H9 (cell line): Measurements from ENCODE around the gene TMEM127. TPM values are rescaled to one million over a fixed set of nuclear protein-coding genes. Genes with fewer than 3 reads are reported as not detected.

Experiments used
- DNase-seq: peaks from one replicate; pipeline ENCODE4 v3.0.0-alpha.2; 2017
- H2AFZ ChIP-seq: one replicate; pipeline ENCODE4 v1.6.1; 2013; ENCODE audit warnings: mild to moderate bottlenecking, low read length, control low read depth, moderate library complexity
- H2AK5ac ChIP-seq: 2 replicates; pipeline ENCODE4 v1.6.1; 2013; ENCODE audit warnings: low read length, control low read depth, mixed read lengths; ENCODE audit not compliant: insufficient read length
- H2BK120ac ChIP-seq: one replicate; pipeline ENCODE4 v1.6.1; 2013; ENCODE audit warnings: low read depth, mild to moderate bottlenecking, low read length, control low read depth, inconsistent platforms; ENCODE audit not compliant: poor library complexity, severe bottlenecking
- H2BK12ac ChIP-seq: 2 replicates; pipeline ENCODE4 v1.6.1; 2013; ENCODE audit warnings: low read length, control low read depth, mixed read lengths, low read depth; ENCODE audit not compliant: insufficient read length
- H2BK15ac ChIP-seq: 2 replicates; pipeline ENCODE4 v1.6.1; 2013; ENCODE audit warnings: low read depth, low read length, control low read depth
- H2BK20ac ChIP-seq: one replicate; pipeline ENCODE4 v1.6.1; 2013; ENCODE audit warnings: low read depth, mild to moderate bottlenecking, low read length, control low read depth, inconsistent platforms; ENCODE audit not compliant: poor library complexity, severe bottlenecking
- H2BK5ac ChIP-seq: 2 replicates; pipeline ENCODE4 v1.6.1; 2013; ENCODE audit warnings: low read length, control low read depth, mixed read lengths; ENCODE audit not compliant: insufficient read length
- H3K14ac ChIP-seq: 2 replicates; pipeline ENCODE4 v1.6.1; 2013; ENCODE audit warnings: low read length, control low read depth; ENCODE audit not compliant: insufficient read depth
- H3K18ac ChIP-seq: 2 replicates; pipeline ENCODE4 v1.6.1; 2013; ENCODE audit warnings: low read depth, mild to moderate bottlenecking, mixed read lengths, low read length, control low read depth; ENCODE audit not compliant: insufficient read length
- H3K23ac ChIP-seq: 2 replicates; pipeline ENCODE4 v1.6.1; 2013; ENCODE audit warnings: low read length, control low read depth, mixed read lengths, low read depth; ENCODE audit not compliant: insufficient read length
- H3K23me2 ChIP-seq: 2 replicates; pipeline ENCODE4 v1.6.1; 2013; ENCODE audit warnings: low read depth, mild to moderate bottlenecking, mixed read lengths, low read length, control low read depth; ENCODE audit not compliant: insufficient read length, poor library complexity, severe bottlenecking
- H3K27ac ChIP-seq: 2 replicates; pipeline ENCODE4 v1.5.1; 2013; ENCODE audit warnings: low read length, control low read depth, mixed read lengths, low read depth; ENCODE audit not compliant: insufficient read length
- H3K27me3 ChIP-seq: 2 replicates; pipeline ENCODE4 v1.6.1; 2013; ENCODE audit warnings: low read length, control low read depth, inconsistent platforms; ENCODE audit not compliant: insufficient read depth
- H3K4ac ChIP-seq: 2 replicates; pipeline ENCODE4 v1.6.1; 2013; ENCODE audit warnings: low read depth, mild to moderate bottlenecking, control low read depth, inconsistent platforms, low read length, moderate library complexity
- H3K4me1 ChIP-seq: 2 replicates; pipeline ENCODE4 v1.6.1; 2013; ENCODE audit warnings: low read length, control low read depth, inconsistent platforms; ENCODE audit not compliant: insufficient read depth
- H3K4me2 ChIP-seq: 2 replicates; pipeline ENCODE4 v1.6.1; 2013; ENCODE audit warnings: low read length, control low read depth, mixed read lengths; ENCODE audit not compliant: insufficient read length, insufficient read depth
- H3K56ac ChIP-seq: 2 replicates; pipeline ENCODE4 v1.6.1; 2013; ENCODE audit warnings: low read depth, mild to moderate bottlenecking, mixed read lengths, low read length, control low read depth; ENCODE audit not compliant: insufficient read length
- H3K79me1 ChIP-seq: 2 replicates; pipeline ENCODE4 v1.6.1; 2013; ENCODE audit warnings: low read depth, mild to moderate bottlenecking, moderate library complexity, low read length, control low read depth, inconsistent platforms; ENCODE audit not compliant: insufficient read depth, poor library complexity, severe bottlenecking
- H3K79me2 ChIP-seq: 2 replicates; pipeline ENCODE4 v1.6.1; 2013; ENCODE audit warnings: low read length, control low read depth, inconsistent platforms; ENCODE audit not compliant: insufficient read depth
- H3K9ac ChIP-seq: 2 replicates; pipeline ENCODE4 v1.6.1; 2013; ENCODE audit warnings: low read length, control low read depth, mixed read lengths; ENCODE audit not compliant: insufficient read length; ENCODE audit errors: extremely low read depth
- H3K9me3 ChIP-seq: one replicate; pipeline ENCODE4 v1.6.1; 2013; ENCODE audit warnings: low read depth, low read length, inconsistent platforms; ENCODE audit not compliant: control insufficient read depth
- H3T11ph ChIP-seq: one replicate; pipeline ENCODE4 v1.6.1; 2013; ENCODE audit warnings: mild to moderate bottlenecking, low read length, control low read depth, inconsistent platforms
- H4K20me1 ChIP-seq: one replicate; pipeline ENCODE4 v1.6.1; 2013; ENCODE audit not compliant: control insufficient read depth, insufficient read length, insufficient read depth
- H4K5ac ChIP-seq: 2 replicates; pipeline ENCODE4 v1.6.1; 2013; ENCODE audit warnings: low read depth, mild to moderate bottlenecking, mixed read lengths, low read length, control low read depth; ENCODE audit not compliant: insufficient read length
- H4K8ac ChIP-seq: replicated peaks from 2 replicates; pipeline ENCODE4 v1.6.1; 2013; ENCODE audit warnings: low read length, control low read depth, mixed read lengths, low read depth; ENCODE audit not compliant: insufficient read length
- H4K91ac ChIP-seq: 2 replicates; pipeline ENCODE4 v1.6.1; 2013; ENCODE audit warnings: low read depth, mild to moderate bottlenecking, moderate library complexity, mixed read lengths, low read length, control low read depth; ENCODE audit not compliant: insufficient read length
- H3K27ac Mint-ChIP-seq, 3 experiments: 2 replicates in 2 of 3; 3 replicates in 1 of 3; pipeline ENCODE4 v1.8.0; 2020 to 2021; ENCODE audit warnings: mixed read lengths in 3 of 3, mild to moderate bottlenecking in 1 of 3, moderate library complexity in 1 of 3
- H3K27me3 Mint-ChIP-seq: 2 replicates; pipeline ENCODE4 v1.8.0; 2021; ENCODE audit warnings: low read depth, mild to moderate bottlenecking, moderate library complexity, mixed read lengths
- H3K36me3 Mint-ChIP-seq, 3 experiments: 2 replicates in 2 of 3; 3 replicates in 1 of 3; pipeline ENCODE4 v1.8.0; 2020 to 2021; ENCODE audit warnings: low read depth in 3 of 3, mixed read lengths in 3 of 3; ENCODE audit not compliant: insufficient read depth in 1 of 3
- H3K4me1 Mint-ChIP-seq, 2 experiments: 2 replicates each; pipeline ENCODE4 v1.8.0; 2020; ENCODE audit warnings: mixed read lengths in 2 of 2
- H3K4me3 Mint-ChIP-seq, 2 experiments: 2 replicates in 1 of 2; 3 replicates in 1 of 2; pipeline ENCODE4 v1.8.0; 2020 to 2021; ENCODE audit warnings: mild to moderate bottlenecking in 2 of 2, mixed read lengths in 2 of 2, moderate library complexity in 1 of 2
- H3K9me3 Mint-ChIP-seq, 2 experiments: 2 replicates in 1 of 2; 3 replicates in 1 of 2; pipeline ENCODE4 v1.8.0; 2020; ENCODE audit warnings: mild to moderate bottlenecking in 2 of 2, mixed read lengths in 2 of 2, moderate library complexity in 1 of 2
- WGBS: extraction: QIAGEN DNeasy Blood & Tissue Kit; methylation state at CpG from one replicate; pipeline ENCODE4 v1.1.7; 2013; ENCODE audit warnings: missing lambda C conversion rate, low lambda C conversion rate, mixed read lengths; ENCODE audit not compliant: insufficient read length; ENCODE audit errors: extremely low coverage; 5-methylcytosine and 5-hydroxymethylcytosine counted together
- total RNA-seq: library from RNA; stranded (reverse); gene quantifications from 2 replicates; pipeline ENCODE4 v1.2.1, GENCODE V29; 2021
- TF ChIP-seq, protein P1 (sequence below): fragments of 200-600 bp; sonication (generic); conservative IDR thresholded peaks from 3 replicates; pipeline ENCODE4 v1.8.0; 2021; ENCODE audit warnings: antibody characterized with exemption, mild to moderate bottlenecking

The TMEM127 gene
- total RNA-seq, 1 experiment from 2014 or later: 30.1 TPM

DNA sequence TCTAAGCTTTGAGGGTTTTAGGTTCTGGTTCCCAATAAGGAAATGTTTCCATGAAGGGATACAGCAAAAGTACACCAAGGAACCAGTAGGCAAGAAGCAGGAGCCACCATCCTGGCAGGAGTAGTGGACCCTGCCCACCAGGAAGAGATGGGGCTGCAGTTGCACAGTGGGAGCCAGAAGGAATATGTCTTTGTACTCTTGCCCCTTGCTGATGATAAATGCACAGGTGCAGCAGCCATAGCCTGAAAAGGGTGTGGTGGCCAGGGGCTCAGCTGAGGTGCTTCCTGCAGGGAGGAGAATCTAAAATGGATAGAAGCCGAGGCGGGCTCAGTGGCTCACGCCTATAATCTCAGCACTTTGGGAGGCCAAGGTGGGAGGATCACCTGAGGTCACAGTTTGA, 27.5 kb downstream of the TMEM127 start:
- H4K91ac ChIP-seq: no peak overlapping the region
- no peak overlapping the region for H2BK20ac ChIP-seq
- no peaks in the 10 kb centered on the region for H3K4me1 ChIP-seq
- H3K79me1 ChIP-seq: no peaks in the 10 kb centered on the region
- H3K9me3 ChIP-seq: no peaks in the 10 kb centered on the region
- H2BK12ac ChIP-seq: no peak overlapping the region
- DNase-seq: no peak
- no peak overlapping the region; a peak in 1 of 5 replicates for H3K4me3 Mint-ChIP-seq
- H2BK120ac ChIP-seq: no peak overlapping the region
- no peaks in the 10 kb centered on the region for H3K27me3 ChIP-seq
- H3K4me2 ChIP-seq: no peak overlapping the region
- no peak overlapping the region for H3K18ac ChIP-seq
- no peaks in the 10 kb centered on the region for H3K9me3 Mint-ChIP-seq
- H3K27ac ChIP-seq: no peak overlapping the region
- no peaks in the 10 kb centered on the region for H4K20me1 ChIP-seq
- H3K56ac ChIP-seq: no peak overlapping the region
- H2AK5ac ChIP-seq: no peak overlapping the region
- H4K8ac ChIP-seq: no peak overlapping the region
- H2AFZ ChIP-seq: no peak overlapping the region
- H4K5ac ChIP-seq: no peak overlapping the region
- H2BK5ac ChIP-seq: no peak overlapping the region
- no peak overlapping the region for H3K23ac ChIP-seq
- no peaks in the 10 kb centered on the region for H3K23me2 ChIP-seq
- H3K36me3 Mint-ChIP-seq: no peaks in the 10 kb centered on the region
- H3T11ph ChIP-seq: no peak overlapping the region
- TF ChIP-seq, protein P1, sequence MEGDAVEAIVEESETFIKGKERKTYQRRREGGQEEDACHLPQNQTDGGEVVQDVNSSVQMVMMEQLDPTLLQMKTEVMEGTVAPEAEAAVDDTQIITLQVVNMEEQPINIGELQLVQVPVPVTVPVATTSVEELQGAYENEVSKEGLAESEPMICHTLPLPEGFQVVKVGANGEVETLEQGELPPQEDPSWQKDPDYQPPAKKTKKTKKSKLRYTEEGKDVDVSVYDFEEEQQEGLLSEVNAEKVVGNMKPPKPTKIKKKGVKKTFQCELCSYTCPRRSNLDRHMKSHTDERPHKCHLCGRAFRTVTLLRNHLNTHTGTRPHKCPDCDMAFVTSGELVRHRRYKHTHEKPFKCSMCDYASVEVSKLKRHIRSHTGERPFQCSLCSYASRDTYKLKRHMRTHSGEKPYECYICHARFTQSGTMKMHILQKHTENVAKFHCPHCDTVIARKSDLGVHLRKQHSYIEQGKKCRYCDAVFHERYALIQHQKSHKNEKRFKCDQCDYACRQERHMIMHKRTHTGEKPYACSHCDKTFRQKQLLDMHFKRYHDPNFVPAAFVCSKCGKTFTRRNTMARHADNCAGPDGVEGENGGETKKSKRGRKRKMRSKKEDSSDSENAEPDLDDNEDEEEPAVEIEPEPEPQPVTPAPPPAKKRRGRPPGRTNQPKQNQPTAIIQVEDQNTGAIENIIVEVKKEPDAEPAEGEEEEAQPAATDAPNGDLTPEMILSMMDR: no peak
- no peak overlapping the region for H3K4ac ChIP-seq
- no peak overlapping the region for H3K14ac ChIP-seq
- no peak overlapping the region for H2BK15ac ChIP-seq
- no peak overlapping the region for H3K9ac ChIP-seq
- H3K27me3 Mint-ChIP-seq: no peaks in the 10 kb centered on the region
- no peaks in the 10 kb centered on the region for H3K79me2 ChIP-seq
- H3K4me1 Mint-ChIP-seq: peaks cover 9% of the 10 kb centered on the region in 2 experiments
- WGBS: no CpG with 5 or more reads among the region's 3 CpGs
- H3K27ac Mint-ChIP-seq: no peak overlapping the region
